K562 (cell line): Measurements from ENCODE around the gene PCBD2. TPM values are rescaled to one million over a fixed set of nuclear protein-coding genes. Genes with fewer than 3 reads are reported as not detected.
A peak's percentile ranks its signal among the peaks of the same experiment; 100 is the strongest.

ENCODE experiments used
- BDP1 ChIP-seq: IDR thresholded peaks from 3 replicates; pipeline ENCODE4 v1.6.1; 2011; ENCODE audit not compliant: insufficient read length, insufficient read depth
- BRD4 ChIP-seq: fragments of 200-600 bp; sonication (generic); IDR thresholded peaks from 2 replicates; pipeline ENCODE4 v1.6.1; 2017; ENCODE audit warnings: inconsistent platforms
- FOSL1 ChIP-seq: fragments of 200-800 bp; sonication (Bioruptor generic); conservative IDR thresholded peaks from 2 replicates; pipeline ENCODE4 v1.6.1; 2016; ENCODE audit warnings: missing genetic modification characterization, missing compliant biosample characterization
- FOXA1 ChIP-seq: fragments of 450-650 bp; IDR thresholded peaks from 2 replicates; pipeline ENCODE4 v1.6.1; 2016; ENCODE audit warnings: mild to moderate bottlenecking, borderline replicate concordance
- HNRNPUL1 ChIP-seq: fragments of 200-400 bp; formaldehyde crosslinking; IDR thresholded peaks from 2 replicates; pipeline ENCODE4 v1.6.1; 2017; ENCODE audit warnings: low read length
- MYC ChIP-seq, 2 experiments: fragments of 250-450 bp in 1 of 2; sonication (Bioruptor Pico) in 1 of 2; IDR thresholded peaks; 2 replicates each; pipeline versions ENCODE4 v1.5.1 to v1.6.1; 2012 to 2021; ENCODE audit warnings: low read depth in 2 of 2, borderline replicate concordance in 1 of 2, improper control_type of control experiment in 1 of 2, low read length in 1 of 2, mild to moderate bottlenecking in 1 of 2, moderate library complexity in 1 of 2
- RBM15 ChIP-seq: fragments of 200-400 bp; formaldehyde crosslinking; IDR thresholded peaks from 2 replicates; pipeline ENCODE4 v1.6.1; 2018; ENCODE audit warnings: mild to moderate bottlenecking, low read length, moderate library complexity; ENCODE audit not compliant: insufficient read depth
- RFX1 ChIP-seq: fragments of 450-650 bp; IDR thresholded peaks from 2 replicates; pipeline ENCODE4 v1.6.1; 2016; ENCODE audit warnings: mild to moderate bottlenecking, moderate library complexity
- SAP30 ChIP-seq: fragments of 200-600 bp; sonication (generic); IDR thresholded peaks from 2 replicates; pipeline ENCODE4 v1.6.1; 2012; ENCODE audit warnings: borderline replicate concordance, low read depth, mild to moderate bottlenecking, moderate library complexity, low read length, control low read depth, inconsistent platforms; ENCODE audit not compliant: insufficient read depth, poor library complexity, severe bottlenecking
- TEAD2 ChIP-seq: fragments of 450-650 bp; IDR thresholded peaks from 2 replicates; pipeline ENCODE4 v1.6.1; 2016; ENCODE audit warnings: missing genetic modification characterization, control low read depth, missing compliant biosample characterization
- ZKSCAN3 ChIP-seq: fragments of 250-450 bp; sonication (Bioruptor Pico); IDR thresholded peaks from 2 replicates; pipeline ENCODE4 v1.4.0; 2020
- ZNF184 ChIP-seq: sonication (generic); formaldehyde crosslinking; IDR thresholded peaks from 2 replicates; pipeline ENCODE4 v1.5.0; 2020; ENCODE audit warnings: missing genetic modification reagents
- polyA plus RNA-seq, 8 experiments: library from polyadenylated mRNA; depleted of rRNA in 4 of 8; stranded (reverse) in 5 of 8; unstranded in 3 of 8; fragments of >200 nt; fragmentation: Nextera tagmentation in 2 of 8; fragmentation: Illumina TruSeq in 1 of 8; extraction: Ambion mirVana in 2 of 8; extraction: Trizol in 1 of 8; gene quantifications; 2 replicates each; pipeline versions ENCODE4 v1.2.1 to v1.2.3, GENCODE V29; 2011 to 2014; ENCODE audit warnings: inconsistent platforms in 1 of 8, missing spikeins in 1 of 8
- total RNA-seq, 7 experiments: library from RNA; depleted of rRNA in 6 of 7; stranded (reverse); fragments of >200 nt in 6 of 7; fragmentation: Illumina TruSeq in 2 of 7; extraction: Trizol in 2 of 7; gene quantifications; 2 replicates each; pipeline versions ENCODE4 v1.2.1 to v1.2.3, GENCODE V29; 2011 to 2021; ENCODE audit warnings: low replicate concordance in 1 of 7
- TF ChIP-seq, protein P1 (sequence below), 2 experiments: fragments of 450-650 bp in 1 of 2; IDR thresholded peaks; 2 replicates each; pipeline ENCODE4 v1.6.1; 2011 to 2017; ENCODE audit warnings: low read depth in 2 of 2, antibody characterized with exemption in 1 of 2, borderline replicate concordance in 1 of 2, low read length in 1 of 2, mild to moderate bottlenecking in 1 of 2, mixed read lengths in 1 of 2; ENCODE audit not compliant: control insufficient read depth in 1 of 2
- TF ChIP-seq, protein P2 (sequence below), 2 experiments: fragments of 200-800 bp in 1 of 2; sonication (Bioruptor generic) in 1 of 2; sonication (generic) in 1 of 2; formaldehyde crosslinking in 1 of 2; IDR thresholded peaks in 1 of 2; conservative IDR thresholded peaks in 1 of 2; 2 replicates each; pipeline versions ENCODE4 v1.5.0 to v1.6.1; 2016 to 2020; ENCODE audit warnings: missing compliant biosample characterization in 1 of 2, missing genetic modification characterization in 1 of 2, missing genetic modification reagents in 1 of 2
- TF ChIP-seq, protein P3 (sequence below), 2 experiments: fragments of 450-650 bp; IDR thresholded peaks; 2 replicates each; pipeline ENCODE4 v1.6.1; 2018; ENCODE audit warnings: mild to moderate bottlenecking in 2 of 2, low read depth in 1 of 2; ENCODE audit not compliant: partially characterized antibody in 2 of 2
- TF ChIP-seq, protein P4 (sequence below): fragments of 450-650 bp; IDR thresholded peaks from 2 replicates; pipeline ENCODE4 v1.6.1; 2016; ENCODE audit warnings: low read depth, mild to moderate bottlenecking, moderate library complexity

The PCBD2 gene
- total and polyA plus RNA-seq, 9 of the 15 experiments (the other 6 are each of a cell fraction or from before 2014, with no cell fraction given): 5.2 to 13.8 (median 7.8) TPM

DNA sequence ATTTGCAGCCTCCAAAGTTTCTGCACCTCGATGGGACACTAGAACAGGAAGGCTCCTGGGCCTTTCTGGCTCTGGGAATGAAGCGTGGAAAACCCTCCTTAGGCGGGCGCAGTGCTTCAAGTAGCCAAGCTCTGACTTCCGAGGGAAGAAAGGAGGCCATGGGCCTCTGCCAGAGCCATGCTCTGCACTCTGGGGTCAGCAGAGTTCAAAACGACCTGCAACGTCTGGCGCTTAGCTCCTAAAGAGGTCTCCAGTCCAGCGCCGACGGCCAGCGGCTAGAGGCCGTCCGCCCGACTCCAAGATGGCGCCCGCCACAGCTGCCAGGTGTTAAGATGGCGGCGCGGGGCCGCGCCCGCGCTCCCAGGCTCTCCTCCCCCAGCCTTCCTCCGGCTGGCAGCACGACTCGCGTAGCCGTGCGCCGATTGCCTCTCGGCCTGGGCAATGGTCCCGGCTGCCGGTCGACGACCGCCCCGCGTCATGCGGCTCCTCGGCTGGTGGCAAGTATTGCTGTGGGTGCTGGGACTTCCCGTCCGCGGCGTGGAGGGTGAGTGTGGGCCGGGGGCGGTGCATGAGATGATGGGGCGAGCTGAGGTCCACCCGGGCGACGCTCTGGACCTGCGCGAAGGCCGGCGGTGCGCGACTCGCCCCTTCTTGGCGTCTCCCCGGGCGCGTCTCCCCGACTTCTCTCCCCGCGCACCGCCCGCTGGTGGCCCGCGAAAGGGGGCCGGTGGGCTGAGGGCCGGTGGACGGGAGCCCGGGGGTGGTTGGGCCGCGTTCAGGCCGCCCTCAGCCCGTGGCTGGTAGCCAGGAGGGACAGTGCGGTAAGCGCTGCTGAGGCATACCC, 30.7 kb upstream of the PCBD2 start, which contains the start of gene TXNDC15 (continued):
- TF ChIP-seq, protein P1, sequence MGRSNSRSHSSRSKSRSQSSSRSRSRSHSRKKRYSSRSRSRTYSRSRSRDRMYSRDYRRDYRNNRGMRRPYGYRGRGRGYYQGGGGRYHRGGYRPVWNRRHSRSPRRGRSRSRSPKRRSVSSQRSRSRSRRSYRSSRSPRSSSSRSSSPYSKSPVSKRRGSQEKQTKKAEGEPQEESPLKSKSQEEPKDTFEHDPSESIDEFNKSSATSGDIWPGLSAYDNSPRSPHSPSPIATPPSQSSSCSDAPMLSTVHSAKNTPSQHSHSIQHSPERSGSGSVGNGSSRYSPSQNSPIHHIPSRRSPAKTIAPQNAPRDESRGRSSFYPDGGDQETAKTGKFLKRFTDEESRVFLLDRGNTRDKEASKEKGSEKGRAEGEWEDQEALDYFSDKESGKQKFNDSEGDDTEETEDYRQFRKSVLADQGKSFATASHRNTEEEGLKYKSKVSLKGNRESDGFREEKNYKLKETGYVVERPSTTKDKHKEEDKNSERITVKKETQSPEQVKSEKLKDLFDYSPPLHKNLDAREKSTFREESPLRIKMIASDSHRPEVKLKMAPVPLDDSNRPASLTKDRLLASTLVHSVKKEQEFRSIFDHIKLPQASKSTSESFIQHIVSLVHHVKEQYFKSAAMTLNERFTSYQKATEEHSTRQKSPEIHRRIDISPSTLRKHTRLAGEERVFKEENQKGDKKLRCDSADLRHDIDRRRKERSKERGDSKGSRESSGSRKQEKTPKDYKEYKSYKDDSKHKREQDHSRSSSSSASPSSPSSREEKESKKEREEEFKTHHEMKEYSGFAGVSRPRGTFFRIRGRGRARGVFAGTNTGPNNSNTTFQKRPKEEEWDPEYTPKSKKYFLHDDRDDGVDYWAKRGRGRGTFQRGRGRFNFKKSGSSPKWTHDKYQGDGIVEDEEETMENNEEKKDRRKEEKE (IDR thresholded peaks at IDR 0.05; ENCODE audit: borderline replicate concordance in 1 of 2, control insufficient read depth in 1 of 2, low read depth in 2 of 2, low read length in 1 of 2): no peak
- no peak for TF ChIP-seq FOSL1
- 0 out of 2 replicates have a peak, but pooled peaks have one; percentile 7 for TF ChIP-seq BRD4
- TF ChIP-seq, protein P2, sequence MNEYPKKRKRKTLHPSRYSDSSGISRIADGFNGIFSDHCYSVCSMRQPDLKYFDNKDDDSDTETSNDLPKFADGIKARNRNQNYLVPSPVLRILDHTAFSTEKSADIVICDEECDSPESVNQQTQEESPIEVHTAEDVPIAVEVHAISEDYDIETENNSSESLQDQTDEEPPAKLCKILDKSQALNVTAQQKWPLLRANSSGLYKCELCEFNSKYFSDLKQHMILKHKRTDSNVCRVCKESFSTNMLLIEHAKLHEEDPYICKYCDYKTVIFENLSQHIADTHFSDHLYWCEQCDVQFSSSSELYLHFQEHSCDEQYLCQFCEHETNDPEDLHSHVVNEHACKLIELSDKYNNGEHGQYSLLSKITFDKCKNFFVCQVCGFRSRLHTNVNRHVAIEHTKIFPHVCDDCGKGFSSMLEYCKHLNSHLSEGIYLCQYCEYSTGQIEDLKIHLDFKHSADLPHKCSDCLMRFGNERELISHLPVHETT (CRISPR knock-in tag; conservative IDR thresholded peaks at IDR 0.05 in 1 of 2, IDR thresholded peaks at IDR 0.05 in 1 of 2): no peak
- TF ChIP-seq SAP30: peak; percentile 80
- no peak for TF ChIP-seq BDP1
- TF ChIP-seq ZKSCAN3 (CRISPR knock-in tag): no peak
- TF ChIP-seq RFX1: no peak
- TF ChIP-seq RBM15: no peak
- TF ChIP-seq, protein P3, sequence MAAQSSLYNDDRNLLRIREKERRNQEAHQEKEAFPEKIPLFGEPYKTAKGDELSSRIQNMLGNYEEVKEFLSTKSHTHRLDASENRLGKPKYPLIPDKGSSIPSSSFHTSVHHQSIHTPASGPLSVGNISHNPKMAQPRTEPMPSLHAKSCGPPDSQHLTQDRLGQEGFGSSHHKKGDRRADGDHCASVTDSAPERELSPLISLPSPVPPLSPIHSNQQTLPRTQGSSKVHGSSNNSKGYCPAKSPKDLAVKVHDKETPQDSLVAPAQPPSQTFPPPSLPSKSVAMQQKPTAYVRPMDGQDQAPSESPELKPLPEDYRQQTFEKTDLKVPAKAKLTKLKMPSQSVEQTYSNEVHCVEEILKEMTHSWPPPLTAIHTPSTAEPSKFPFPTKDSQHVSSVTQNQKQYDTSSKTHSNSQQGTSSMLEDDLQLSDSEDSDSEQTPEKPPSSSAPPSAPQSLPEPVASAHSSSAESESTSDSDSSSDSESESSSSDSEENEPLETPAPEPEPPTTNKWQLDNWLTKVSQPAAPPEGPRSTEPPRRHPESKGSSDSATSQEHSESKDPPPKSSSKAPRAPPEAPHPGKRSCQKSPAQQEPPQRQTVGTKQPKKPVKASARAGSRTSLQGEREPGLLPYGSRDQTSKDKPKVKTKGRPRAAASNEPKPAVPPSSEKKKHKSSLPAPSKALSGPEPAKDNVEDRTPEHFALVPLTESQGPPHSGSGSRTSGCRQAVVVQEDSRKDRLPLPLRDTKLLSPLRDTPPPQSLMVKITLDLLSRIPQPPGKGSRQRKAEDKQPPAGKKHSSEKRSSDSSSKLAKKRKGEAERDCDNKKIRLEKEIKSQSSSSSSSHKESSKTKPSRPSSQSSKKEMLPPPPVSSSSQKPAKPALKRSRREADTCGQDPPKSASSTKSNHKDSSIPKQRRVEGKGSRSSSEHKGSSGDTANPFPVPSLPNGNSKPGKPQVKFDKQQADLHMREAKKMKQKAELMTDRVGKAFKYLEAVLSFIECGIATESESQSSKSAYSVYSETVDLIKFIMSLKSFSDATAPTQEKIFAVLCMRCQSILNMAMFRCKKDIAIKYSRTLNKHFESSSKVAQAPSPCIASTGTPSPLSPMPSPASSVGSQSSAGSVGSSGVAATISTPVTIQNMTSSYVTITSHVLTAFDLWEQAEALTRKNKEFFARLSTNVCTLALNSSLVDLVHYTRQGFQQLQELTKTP (IDR thresholded peaks at IDR 0.05; ENCODE audit: low read depth in 1 of 2, partially characterized antibody in 2 of 2): peak in 1 of 2 experiments; percentile 1
- TF ChIP-seq, protein P4, sequence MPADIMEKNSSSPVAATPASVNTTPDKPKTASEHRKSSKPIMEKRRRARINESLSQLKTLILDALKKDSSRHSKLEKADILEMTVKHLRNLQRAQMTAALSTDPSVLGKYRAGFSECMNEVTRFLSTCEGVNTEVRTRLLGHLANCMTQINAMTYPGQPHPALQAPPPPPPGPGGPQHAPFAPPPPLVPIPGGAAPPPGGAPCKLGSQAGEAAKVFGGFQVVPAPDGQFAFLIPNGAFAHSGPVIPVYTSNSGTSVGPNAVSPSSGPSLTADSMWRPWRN: no peak
- TF ChIP-seq ZNF184 (CRISPR knock-in tag): no peak
- TF ChIP-seq HNRNPUL1: no peak
- TF ChIP-seq MYC (IDR thresholded peaks at IDR 0.05; ENCODE audit: low read depth, low read length): peak; percentile 65
- no peak for TF ChIP-seq MYC (CRISPR knock-in tag; IDR thresholded peaks at IDR 0.05; ENCODE audit: borderline replicate concordance, low read depth)
- no peak for TF ChIP-seq FOXA1
- TF ChIP-seq TEAD2: no peak
